GM12878 (cell line): ENCODE measurements around the gene FOXK2.

Source experiments
- CTCF ChIP-seq, 3 experiments: IDR thresholded peaks in 2 of 3; conservative IDR thresholded peaks in 1 of 3; 2 replicates each; pipeline ENCODE4 v1.5.1; 2011; ENCODE audit warnings: low read depth in 3 of 3, low read length in 3 of 3, mild to moderate bottlenecking in 3 of 3, control low read depth in 2 of 3, moderate library complexity in 2 of 3, inconsistent platforms in 1 of 3, mixed read lengths in 1 of 3; ENCODE audit not compliant: control insufficient read depth in 2 of 3, insufficient read depth in 1 of 3; ENCODE audit errors: extremely low read depth in 1 of 3
- EP300 ChIP-seq, 2 experiments: fragments of 150-350 bp in 1 of 2; IDR thresholded peaks; 2 replicates each; pipeline ENCODE4 v1.6.1; 2011 to 2012; ENCODE audit warnings: low read depth in 2 of 2, low read length in 2 of 2, borderline replicate concordance in 1 of 2, improper control_type of control experiment in 1 of 2, inconsistent platforms in 1 of 2; ENCODE audit not compliant: control insufficient read depth in 1 of 2
- JUND ChIP-seq: IDR thresholded peaks from 2 replicates; pipeline ENCODE4 v1.6.1; 2012; ENCODE audit warnings: low read depth, mild to moderate bottlenecking, low read length, improper control_type of control experiment, moderate library complexity
- PAX8 ChIP-seq: fragments of 450-650 bp; IDR thresholded peaks from 2 replicates; pipeline ENCODE4 v1.6.1; 2017; ENCODE audit warnings: mild to moderate bottlenecking, moderate library complexity
- POLR2AphosphoS5 ChIP-seq: IDR thresholded peaks from 2 replicates; pipeline ENCODE4 v1.6.1; 2011; ENCODE audit warnings: mild to moderate bottlenecking, low read length, inconsistent platforms
- RAD51 ChIP-seq: fragments of 450-650 bp; IDR thresholded peaks from 2 replicates; pipeline ENCODE4 v1.6.1; 2016; ENCODE audit warnings: moderate library complexity, mild to moderate bottlenecking, inconsistent platforms
- SMC3 ChIP-seq: IDR thresholded peaks from 2 replicates; pipeline ENCODE4 v1.6.1; 2011; ENCODE audit warnings: low read length, improper control_type of control experiment, borderline replicate concordance
- ZSCAN29 ChIP-seq: fragments of 450-650 bp; IDR thresholded peaks from 2 replicates; pipeline ENCODE4 v1.6.1; 2017; ENCODE audit warnings: mild to moderate bottlenecking, moderate library complexity

- TF ChIP-seq POLR2AphosphoS5 (no peak), CTCF (IDR thresholded peaks at IDR 0.05 in 2 of 3, conservative IDR thresholded peaks at IDR 0.05 in 1 of 3; ENCODE audit: control insufficient read depth in 2 of 3, extremely low read depth in 1 of 3, insufficient read depth in 1 of 3, low read depth in 3 of 3, low read length in 3 of 3) (no peak), PAX8 (no peak), ZSCAN29 (no peak), JUND (no peak), SMC3 (no peak), RAD51 (no peak), EP300 (IDR thresholded peaks at IDR 0.05; ENCODE audit: borderline replicate concordance in 1 of 2, control insufficient read depth in 1 of 2, low read depth in 2 of 2, low read length in 2 of 2) (no peak)
These were observed 62.7 kb downstream of the FOXK2 start for GRCh38 chr17:82582213-82582612.
